PC-3 (cell line): ENCODE results near the gene BTBD7. TPM values are rescaled to one million over a fixed set of nuclear protein-coding genes. Genes with fewer than 3 reads are reported as not detected.
A peak's percentile ranks its signal among the peaks of the same experiment; 100 is the strongest.

Experiments
- ATAC-seq: fragments of 200-7000 bp; cut with Tn5 transposase; 2 replicates; pipeline ENCODE4 v1.9.1; 2020; ENCODE audit warnings: mild to moderate bottlenecking, moderate library complexity
- BruUV-seq: library from RNA; stranded (reverse); fragments of 400-500 nt; replicated peaks from 2 replicates; lab custom pipeline; 2021; lab: Mats Ljungman, UMichigan
- CTCF ChIA-PET: fragments of 300-600 bp; sonication (Branson Sonifier 250); formaldehyde crosslinking; loops from one replicate; lab custom pipeline; 2022; ENCODE audit warnings: antibody characterized with exemption; lab: Charles Lee
- POLR2A ChIA-PET: fragments of 300-600 bp; sonication (Branson Sonifier 250); formaldehyde crosslinking; loops from one replicate; lab custom pipeline; 2022; ENCODE audit warnings: antibody characterized with exemption; ENCODE audit not compliant: unreplicated experiment; lab: Charles Lee
- DNase-seq: peaks from one replicate; pipeline ENCODE4 v3.0.0-alpha.2; 2015
- H2AFZ ChIP-seq: fragments of 300-600 bp; sonication (generic); 2 replicates; pipeline ENCODE4 v1.6.0; 2016; ENCODE audit warnings: antibody characterized with exemption, low read length
- H3F3A ChIP-seq: fragments of 300-600 bp; sonication (generic); one replicate; pipeline ENCODE4 v1.6.0; 2017; ENCODE audit warnings: antibody characterized with exemption, low read length, control low read depth, mild to moderate bottlenecking; ENCODE audit not compliant: unreplicated experiment
- H3K27ac ChIP-seq: fragments of 300-600 bp; sonication (generic); 2 replicates; pipeline ENCODE4 v1.5.1; 2016; ENCODE audit warnings: mild to moderate bottlenecking, low read length
- H3K27me3 ChIP-seq: fragments of 300-600 bp; sonication (generic); 2 replicates; pipeline ENCODE4 v1.6.1; 2016; ENCODE audit warnings: low read length, mixed read lengths
- H3K36me3 ChIP-seq: fragments of 300-600 bp; sonication (generic); 2 replicates; pipeline ENCODE4 v1.6.1; 2016; ENCODE audit warnings: low read depth, mixed run types, low read length, mixed read lengths
- H3K4me1 ChIP-seq: fragments of 300-600 bp; sonication (generic); 2 replicates; pipeline ENCODE4 v1.5.1; 2016; ENCODE audit warnings: low read length; ENCODE audit not compliant: insufficient read depth
- H3K4me2 ChIP-seq: fragments of 300-600 bp; sonication (generic); 2 replicates; pipeline ENCODE4 v1.6.0; 2016; ENCODE audit warnings: low read length
- H3K4me3 ChIP-seq: fragments of 300-600 bp; sonication (generic); 2 replicates; pipeline ENCODE4 v1.5.1; 2016; ENCODE audit warnings: mild to moderate bottlenecking, low read length, mixed read lengths
- H3K79me2 ChIP-seq: fragments of 300-600 bp; sonication (generic); 2 replicates; pipeline ENCODE4 v1.6.1; 2017; ENCODE audit warnings: low read length, mixed read lengths
- H3K9ac ChIP-seq: fragments of 300-600 bp; sonication (generic); 2 replicates; pipeline ENCODE4 v1.6.0; 2016; ENCODE audit warnings: mild to moderate bottlenecking, low read length
- H3K9me2 ChIP-seq: fragments of 300-600 bp; sonication (generic); replicated peaks from 2 replicates; pipeline ENCODE4 v1.6.1; 2016; ENCODE audit warnings: mixed run types, low read length, mixed read lengths
- H3K9me3 ChIP-seq: fragments of 300-600 bp; sonication (generic); 2 replicates; pipeline ENCODE4 v1.6.1; 2016; ENCODE audit warnings: low read length, mixed read lengths
- H4K20me1 ChIP-seq: fragments of 300-600 bp; sonication (generic); 2 replicates; pipeline ENCODE4 v1.6.1; 2016; ENCODE audit warnings: low read length, mixed read lengths
- CTCF ChIP-seq: fragments of 300-600 bp; sonication (generic); conservative IDR thresholded peaks from 2 replicates; pipeline ENCODE4 v1.5.1; 2017; ENCODE audit warnings: antibody characterized with exemption, low read depth, mild to moderate bottlenecking, low read length
- EZH2 ChIP-seq: fragments of 300-600 bp; sonication (generic); IDR thresholded peaks from one replicate; pipeline ENCODE4 v1.6.1; 2017; ENCODE audit warnings: antibody characterized with exemption, mild to moderate bottlenecking, low read length; ENCODE audit not compliant: unreplicated experiment
- EZH2phosphoT487 ChIP-seq: fragments of 300-600 bp; sonication (generic); IDR thresholded peaks from 2 replicates; pipeline ENCODE4 v1.6.1; 2018; ENCODE audit warnings: mild to moderate bottlenecking, antibody characterized with exemption, low read length, borderline replicate concordance
- intact Hi-C: fragments of 100-400 bp; cut with micrococcal nuclease; formaldehyde crosslinking; loops from 2 replicates; pipeline ENCODE4 v1.9.0; 2023
- total RNA-seq: library from RNA; depleted of rRNA; stranded (reverse); fragments of >200 nt; gene quantifications from 2 replicates; pipeline ENCODE4 v1.2.3, GENCODE V29; 2014

Gene BTBD7
- total RNA-seq, 1 experiment from 2014 or later = 23.2 TPM

DNA sequence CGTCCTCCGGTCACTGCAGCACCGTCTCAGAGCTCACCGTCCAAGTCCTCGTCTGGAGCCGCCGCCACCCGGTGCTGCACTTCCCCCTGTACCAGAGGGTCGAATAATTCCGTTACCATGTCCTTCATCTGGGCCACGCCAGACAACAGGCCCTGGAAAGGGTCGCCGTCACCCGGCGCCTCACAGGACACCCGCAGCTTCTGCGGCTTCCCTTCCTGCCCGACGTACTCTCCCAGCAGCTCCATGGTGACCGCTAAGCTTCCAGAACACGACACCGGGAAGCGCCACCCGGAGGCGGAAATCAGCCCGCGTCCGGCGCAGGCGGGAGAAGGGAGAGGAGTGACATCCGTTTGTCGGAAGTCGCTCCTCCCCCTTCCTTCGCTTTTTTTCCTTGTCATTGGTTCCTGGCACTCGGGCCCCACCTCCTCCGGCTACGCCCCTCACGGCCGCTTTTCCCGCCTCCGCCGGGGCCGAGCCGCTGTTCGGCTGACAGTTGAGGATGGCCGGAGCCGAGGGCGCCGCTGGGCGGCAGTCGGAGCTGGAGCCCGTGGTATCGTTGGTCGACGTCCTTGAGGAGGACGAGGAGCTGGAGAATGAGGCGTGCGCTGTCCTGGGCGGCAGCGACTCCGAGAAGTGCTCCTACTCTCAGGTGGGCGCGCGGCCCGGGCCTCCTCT is 125.9 kb downstream of the BTBD7 start, which contains the start of the genes GON7 and UBR7:
TSS of gene GON7 (minus strand) at position 273 of the 675 bp plus-strand sequence. CDS start at position 245, 28 bp downstream.
TSS of gene UBR7 (plus strand) at position 464 of the 675 bp plus-strand sequence. CDS start at position 500, 36 bp downstream.
- BruUV-seq = TSS peak; percentile 72
- Histone ChIP-seq H3K27ac (peak within 1 kb of the TSS; percentile 62), H3K27me3 (no peaks in the 10 kb centered on the region), H2AFZ (peak within 1 kb of the TSS; percentile 88), H3K9me3 (no peaks in the 10 kb centered on the region), H3K9ac (peak within 1 kb of the TSS; percentile 86), H3K4me3 (peak within 1 kb of the TSS; percentile 78), H3K4me1 (peaks cover 17% of the 10 kb centered on the region; the same call in 1 of the 2 replicates), H4K20me1 (no peaks in the 10 kb centered on the region), H3F3A (no peaks in the 10 kb centered on the region), H3K9me2 (no peaks in the 10 kb centered on the region), H3K4me2 (peak within 1 kb of the TSS; percentile 91), H3K79me2 (peaks cover 56% of the 10 kb centered on the region), H3K36me3 (peaks cover 5% of the 10 kb centered on the region; the same call in 1 of the 2 replicates)
- CTCF ChIA-PET = interaction anchor here (0.5 to 1.2 kb wide), 7 partner anchors 12 to 768 kb away, joined by 3 to 5 read pairs (median 4); no protein-coding TSS in a partner anchor
- ATAC-seq (peak; percentile 90), DNase-seq (peak; percentile 97)
- intact Hi-C loops = loop anchor here (1.0 to 5.0 kb wide), 3 partner anchors 22 to 410 kb away; partner anchors contain the start of genes LYSET and MOAP1
- POLR2A ChIA-PET = interaction anchor here (0.8 to 1.3 kb wide), 4 partner anchors 20 to 330 kb away, joined by 3 to 6 read pairs (median 5); partner anchors contain the start of genes ITPK1, LYSET and MOAP1
- TF ChIP-seq EZH2 (no peak), EZH2phosphoT487 (no peak), CTCF (no peak)

GRCh38 chr14:93201155-93201704 is 131.6 kb downstream of the BTBD7 start:
- Histone ChIP-seq H3K9ac (no peak overlapping the region), H3K4me1 (0 out of 2 replicates have a peak, but pooled peaks cover 6% of the 10 kb centered on the region), H3K27me3 (no peaks in the 10 kb centered on the region), H3K4me3 (no peak overlapping the region), H3K79me2 (peaks cover 28% of the 10 kb centered on the region), H3K27ac (no peak overlapping the region), H3K36me3 (no peaks in the 10 kb centered on the region), H3K9me2 (no peaks in the 10 kb centered on the region), H4K20me1 (no peaks in the 10 kb centered on the region), H3K9me3 (no peaks in the 10 kb centered on the region), H2AFZ (no peak overlapping the region), H3K4me2 (no peak overlapping the region), H3F3A (no peaks in the 10 kb centered on the region)
- DNase-seq (no peak), ATAC-seq (no peak)
- intact Hi-C loops = no loop called here
- ChIA-PET CTCF (no interaction called here), POLR2A (no interaction called here)
- TF ChIP-seq CTCF (no peak), EZH2phosphoT487 (no peak), EZH2 (no peak)
- no TSS peak for BruUV-seq
